Endodermal cell (in vitro differentiated cells): ENCODE data around the gene USP24. TPM values are rescaled to one million over a fixed set of nuclear protein-coding genes. Genes with fewer than 3 reads are reported as not detected.
A peak's percentile ranks its signal among the peaks of the same experiment; 100 is the strongest.

ENCODE experiments used
- DNase-seq: peaks from one replicate; pipeline ENCODE4 v3.0.0-alpha.2; 2017
- H3K27ac ChIP-seq: 2 replicates; pipeline ENCODE4 v1.5.1; 2013; ENCODE audit warnings: mild to moderate bottlenecking, low read depth, low read length, moderate library complexity
- H3K27me3 ChIP-seq: 2 replicates; pipeline ENCODE4 v1.6.1; 2013; ENCODE audit warnings: mild to moderate bottlenecking, low read length, moderate library complexity; ENCODE audit not compliant: insufficient read depth, control insufficient read depth, poor library complexity, severe bottlenecking
- H3K36me3 ChIP-seq: 2 replicates; pipeline ENCODE4 v1.7.0; 2013; ENCODE audit warnings: mild to moderate bottlenecking, low read length, moderate library complexity; ENCODE audit not compliant: control insufficient read depth, insufficient read depth
- H3K4me1 ChIP-seq: one replicate; pipeline ENCODE4 v1.7.0; 2013; ENCODE audit warnings: low read length; ENCODE audit not compliant: control insufficient read depth, insufficient read depth
- H3K4me3 ChIP-seq: 2 replicates; pipeline ENCODE4 v1.5.1; 2013; ENCODE audit warnings: mild to moderate bottlenecking, low read length, moderate library complexity
- H3K9ac ChIP-seq: 2 replicates; pipeline ENCODE4 v1.6.1; 2013; ENCODE audit warnings: mild to moderate bottlenecking, low read length, moderate library complexity; ENCODE audit not compliant: poor library complexity, severe bottlenecking; ENCODE audit errors: extremely low read depth
- H3K9me3 ChIP-seq: 2 replicates; pipeline ENCODE4 v1.6.1; 2013; ENCODE audit warnings: mild to moderate bottlenecking, low read length, moderate library complexity; ENCODE audit not compliant: control insufficient read depth
- H3K27ac Mint-ChIP-seq: 2 replicates; pipeline ENCODE4 v1.8.0; 2020; ENCODE audit warnings: mixed read lengths
- H3K27me3 Mint-ChIP-seq: 2 replicates; pipeline ENCODE4 v1.8.0; 2021; ENCODE audit warnings: mild to moderate bottlenecking, mixed read lengths; ENCODE audit not compliant: insufficient read depth
- H3K36me3 Mint-ChIP-seq: 2 replicates; pipeline ENCODE4 v1.8.0; 2020; ENCODE audit warnings: low read depth, mixed read lengths
- H3K4me1 Mint-ChIP-seq: 2 replicates; pipeline ENCODE4 v1.8.0; 2020; ENCODE audit warnings: mixed read lengths
- H3K4me3 Mint-ChIP-seq: 2 replicates; pipeline ENCODE4 v1.8.0; 2020; ENCODE audit warnings: mild to moderate bottlenecking, moderate library complexity, mixed read lengths
- H3K9me3 Mint-ChIP-seq: 2 replicates; pipeline ENCODE4 v1.8.0; 2020; ENCODE audit warnings: mild to moderate bottlenecking, mixed read lengths
- CTCF ChIP-seq: fragments of 200-600 bp; sonication (generic); conservative IDR thresholded peaks from 2 replicates; pipeline ENCODE4 v1.5.0; 2021; ENCODE audit warnings: antibody characterized with exemption, mild to moderate bottlenecking
- WGBS, 2 experiments: methylation state at CpG; one replicate each; pipeline versions ENCODE4 v1.1.5 to v1.1.7; 2013; ENCODE audit warnings: missing lambda C conversion rate in 2 of 2, mixed read lengths in 1 of 2; ENCODE audit not compliant: insufficient coverage in 1 of 2, insufficient read length in 1 of 2; 5-methylcytosine and 5-hydroxymethylcytosine counted together
- total RNA-seq, 2 donors: library from RNA; stranded (reverse); fragmentation: NEBNext Ultra II Directional in 1 of 2; extraction: Animal tissue kit (Norgen Biotek cat#: 25700) in 1 of 2; gene quantifications; 2 replicates in 1 of 2; 3 replicates in 1 of 2; pipeline ENCODE4 v1.2.1, GENCODE V29; 2021

USP24 gene
- total RNA-seq, 2 donors from 2014 or later, result 68.2 to 71.5 TPM

DNA sequence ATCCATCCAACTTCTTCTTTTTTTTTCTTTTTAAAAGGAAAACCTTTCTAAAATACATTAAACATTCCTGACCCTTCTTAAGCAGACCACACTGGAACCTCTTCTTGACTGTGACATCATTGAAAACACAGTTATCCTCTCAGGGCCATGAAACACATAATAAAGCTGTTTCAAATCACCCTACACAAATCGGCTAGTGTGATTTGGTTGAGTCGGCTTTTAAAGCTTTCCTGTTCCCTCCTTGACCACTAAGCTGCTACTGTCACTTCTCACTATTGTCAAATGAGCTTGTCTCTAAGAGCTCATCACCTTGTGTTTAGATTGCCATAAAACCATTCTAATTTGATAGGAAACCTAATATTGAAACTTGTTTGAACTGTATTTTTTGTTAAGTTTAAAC, 5.9 kb downstream of the USP24 start:
- WGBS, 2 experiments, result 72% methylated on average over 2 of the region's 2 CpGs; no CpG with 5 or more reads in 1 of the 2 experiments
- Mint-ChIP-seq H3K27me3 (no peaks in the 10 kb centered on the region), H3K27ac (no peak overlapping the region), H3K9me3 (no peaks in the 10 kb centered on the region), H3K4me3 (no peak overlapping the region), H3K36me3 (peaks cover 8% of the 10 kb centered on the region), H3K4me1 (peaks cover 66% of the 10 kb centered on the region)
- H3K27ac ChIP-seq, result no peak overlapping the region
- peaks cover 13% of the 10 kb centered on the region for H3K36me3 ChIP-seq
- peak; percentile 45 for TF ChIP-seq CTCF
- H3K9me3 ChIP-seq, result no peaks in the 10 kb centered on the region
- H3K9ac ChIP-seq, result no peak overlapping the region
- no peaks in the 10 kb centered on the region for H3K27me3 ChIP-seq
- H3K4me3 ChIP-seq, result peak overlapping the region; percentile 8
- DNase-seq, result no peak
- peaks cover 25% of the 10 kb centered on the region for H3K4me1 ChIP-seq

DNA sequence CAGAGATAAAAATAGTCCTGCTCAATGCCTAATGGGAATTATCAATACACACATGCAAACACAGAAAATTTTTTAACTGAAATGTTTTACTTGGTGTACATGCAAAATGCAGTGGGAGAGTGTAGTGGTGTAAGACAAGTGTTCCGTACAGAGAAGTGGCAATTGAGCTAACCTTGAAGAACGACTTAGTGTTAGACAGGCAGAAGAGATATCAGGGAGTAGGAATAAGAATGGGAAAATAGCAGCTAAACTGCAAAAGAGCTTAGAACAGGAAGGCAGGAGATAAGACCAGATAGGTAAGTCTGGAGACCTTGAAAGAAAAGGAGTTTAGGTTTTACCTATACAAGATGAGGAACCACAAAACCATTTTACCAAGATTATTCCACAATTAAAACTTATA, 9.0 kb downstream of the USP24 start:
- Histone ChIP-seq H3K9ac (no peak overlapping the region), H3K9me3 (no peaks in the 10 kb centered on the region), H3K27ac (no peak overlapping the region), H3K27me3 (no peaks in the 10 kb centered on the region), H3K36me3 (peaks cover 25% of the 10 kb centered on the region), H3K4me3 (peak overlapping the region; percentile 64), H3K4me1 (peaks cover 29% of the 10 kb centered on the region)
- Mint-ChIP-seq H3K27me3 (no peaks in the 10 kb centered on the region), H3K36me3 (peaks cover 14% of the 10 kb centered on the region), H3K27ac (no peak overlapping the region), H3K4me1 (peaks cover 57% of the 10 kb centered on the region), H3K4me3 (no peak overlapping the region), H3K9me3 (no peaks in the 10 kb centered on the region)
- no peak for DNase-seq
- no peak for TF ChIP-seq CTCF
- WGBS, 2 experiments, result 54 to 81% methylated on average over 2 of the region's 2 CpGs

DNA sequence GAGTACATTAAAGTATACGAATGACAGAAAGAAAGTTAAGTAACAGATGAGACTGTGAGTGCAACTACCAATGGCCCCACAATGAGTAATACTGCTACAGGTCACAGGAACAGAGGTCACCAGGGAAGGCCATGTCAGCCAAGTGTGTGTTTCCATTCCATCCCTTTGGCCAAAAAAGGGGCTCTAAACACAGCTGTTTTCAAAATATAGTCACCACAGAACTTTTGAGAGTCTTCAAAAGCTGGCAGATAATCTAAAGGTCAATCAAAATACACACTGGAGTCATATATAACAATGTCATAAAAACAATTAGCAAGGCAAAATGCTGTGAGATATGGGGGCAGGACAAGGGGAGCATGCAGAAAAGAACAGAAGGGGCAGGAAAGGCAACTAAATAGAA, 10.2 kb downstream of the USP24 start:
- DNase-seq, result no peak
- Histone ChIP-seq H3K27ac (no peak overlapping the region), H3K27me3 (no peaks in the 10 kb centered on the region), H3K4me3 (no peak overlapping the region), H3K36me3 (peaks cover 32% of the 10 kb centered on the region), H3K9ac (no peak overlapping the region), H3K9me3 (peaks cover 5% of the 10 kb centered on the region), H3K4me1 (peaks cover 19% of the 10 kb centered on the region)
- Mint-ChIP-seq H3K9me3 (no peaks in the 10 kb centered on the region), H3K4me3 (no peak overlapping the region), H3K4me1 (peaks cover 47% of the 10 kb centered on the region), H3K27ac (no peak overlapping the region), H3K36me3 (peaks cover 22% of the 10 kb centered on the region), H3K27me3 (no peaks in the 10 kb centered on the region)
- WGBS, 2 experiments, result 92 to 100% methylated on average over 1 of the region's 1 CpG
- TF ChIP-seq CTCF, result no peak
